ENCODE data around the gene CYS1.
"Not testable (repeated sequence)": the region's sequence is repeated elsewhere in the genome, so short reads cannot be mapped to it uniquely, and the experiment has no call there.

The CYS1 gene

DNA sequence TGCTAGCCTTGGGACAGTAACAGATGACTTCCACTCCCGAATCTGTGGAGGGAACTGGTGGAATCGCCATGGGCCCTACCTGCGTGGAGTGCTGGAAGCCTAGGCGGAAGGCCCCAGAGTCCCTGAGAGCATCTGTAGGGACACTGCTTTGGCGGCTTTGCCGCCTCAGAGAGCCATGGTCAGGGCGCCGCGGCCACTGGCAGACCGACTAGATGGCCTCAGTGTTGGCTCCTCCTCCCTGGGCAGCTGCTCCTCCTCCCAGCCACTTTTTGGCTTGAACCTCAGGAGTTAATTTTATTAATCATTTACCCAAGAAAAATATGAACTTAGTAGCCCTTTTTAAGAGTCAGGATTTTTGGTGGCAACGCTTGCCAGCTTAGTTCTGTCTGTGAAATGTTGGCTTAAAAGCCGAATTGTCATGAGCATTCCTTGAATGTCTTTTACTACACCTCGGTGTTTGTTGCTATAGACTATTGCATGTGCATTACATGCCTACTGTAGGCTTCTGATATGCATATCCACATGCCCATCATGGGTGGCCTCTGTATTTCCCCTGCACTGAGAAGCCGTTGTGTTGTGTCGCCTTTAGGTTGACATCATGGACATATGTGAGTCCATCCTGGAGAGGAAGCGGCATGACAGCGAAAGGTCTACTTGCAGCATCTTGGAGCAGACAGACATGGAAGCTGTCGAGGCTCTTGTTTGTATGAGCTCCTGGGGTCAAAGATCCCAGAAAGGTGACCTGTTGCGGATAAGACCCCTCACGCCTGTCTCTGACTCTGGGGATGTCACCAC lies 34.5 kb downstream of the CYS1 start:
- no peak for DNase-seq

DNA sequence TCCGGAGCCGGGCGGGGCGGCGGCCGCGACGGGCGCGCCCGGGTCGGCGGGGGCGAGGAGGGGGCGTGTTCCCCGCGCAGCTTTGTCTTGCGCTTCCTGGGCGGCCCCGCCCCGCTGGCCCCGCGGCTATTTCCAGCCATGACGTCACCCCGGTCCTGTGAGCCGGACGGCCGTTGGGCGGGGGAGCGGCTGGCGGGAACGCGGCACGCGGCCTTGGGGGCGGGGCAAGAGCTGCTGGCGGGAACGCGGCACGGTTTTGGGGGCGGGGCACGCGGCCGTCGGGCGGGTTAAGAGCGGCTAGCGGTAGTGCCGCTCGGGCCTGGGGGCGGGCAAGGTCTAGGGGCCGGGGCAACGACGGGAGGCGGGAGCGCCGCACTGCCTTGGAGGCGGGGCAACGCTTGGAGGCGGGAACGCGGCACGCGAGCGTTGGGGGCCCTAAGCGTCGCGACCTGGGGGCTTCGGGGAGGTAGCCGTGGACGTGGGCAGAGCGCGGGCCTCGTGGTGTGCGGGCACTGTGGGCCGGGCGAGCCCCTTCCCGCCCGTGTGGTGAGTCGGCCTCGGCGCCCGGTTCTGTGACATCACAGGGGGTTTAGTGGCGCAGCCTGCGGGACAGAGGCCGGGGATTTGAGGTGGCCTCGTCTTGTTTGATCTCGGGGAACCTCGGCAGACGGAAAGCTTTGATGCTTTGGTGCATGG lies 36.2 kb downstream of the CYS1 start:
- peak; percentile 99 for DNase-seq

DNA sequence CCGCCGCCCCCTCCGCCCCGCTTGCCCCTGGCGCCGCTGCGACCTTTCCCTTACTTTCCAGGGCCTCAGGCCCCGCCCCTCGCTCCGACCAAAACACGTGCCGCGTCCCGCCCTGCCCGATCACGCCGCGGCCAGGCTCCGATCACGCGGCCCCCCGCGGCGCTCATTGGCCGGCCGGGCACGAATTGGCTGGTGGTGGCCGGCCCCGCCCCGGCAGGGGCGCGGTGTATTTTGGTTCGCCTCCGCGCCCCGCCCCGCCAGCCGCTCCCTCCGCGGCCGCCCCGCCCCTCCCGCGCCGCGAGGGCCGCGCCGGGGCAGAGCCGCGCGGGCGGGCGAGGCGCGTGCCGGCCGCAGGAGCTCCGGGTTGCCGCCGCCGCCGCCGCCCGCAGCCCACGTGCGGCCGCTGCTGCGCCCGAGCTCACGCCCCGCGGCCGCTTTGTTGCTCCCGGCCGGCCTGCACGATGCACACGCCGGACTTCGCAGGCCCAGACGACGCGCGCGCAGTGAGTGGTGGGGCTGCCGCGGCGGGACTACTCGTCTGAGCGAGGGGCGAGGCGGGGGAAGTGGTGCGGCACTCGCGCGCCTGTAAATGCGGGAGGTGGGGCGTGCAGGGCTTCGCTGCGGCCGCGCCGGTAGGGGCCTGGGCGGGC lies 36.8 kb downstream of the CYS1 start, which contains the start of gene KLF11:
Gene KLF11 (plus strand): TSS at position 295 of the 650 bp plus-strand sequence. CDS start 167 bp downstream, at position 462.
- peak; percentile 95 for DNase-seq

DNA sequence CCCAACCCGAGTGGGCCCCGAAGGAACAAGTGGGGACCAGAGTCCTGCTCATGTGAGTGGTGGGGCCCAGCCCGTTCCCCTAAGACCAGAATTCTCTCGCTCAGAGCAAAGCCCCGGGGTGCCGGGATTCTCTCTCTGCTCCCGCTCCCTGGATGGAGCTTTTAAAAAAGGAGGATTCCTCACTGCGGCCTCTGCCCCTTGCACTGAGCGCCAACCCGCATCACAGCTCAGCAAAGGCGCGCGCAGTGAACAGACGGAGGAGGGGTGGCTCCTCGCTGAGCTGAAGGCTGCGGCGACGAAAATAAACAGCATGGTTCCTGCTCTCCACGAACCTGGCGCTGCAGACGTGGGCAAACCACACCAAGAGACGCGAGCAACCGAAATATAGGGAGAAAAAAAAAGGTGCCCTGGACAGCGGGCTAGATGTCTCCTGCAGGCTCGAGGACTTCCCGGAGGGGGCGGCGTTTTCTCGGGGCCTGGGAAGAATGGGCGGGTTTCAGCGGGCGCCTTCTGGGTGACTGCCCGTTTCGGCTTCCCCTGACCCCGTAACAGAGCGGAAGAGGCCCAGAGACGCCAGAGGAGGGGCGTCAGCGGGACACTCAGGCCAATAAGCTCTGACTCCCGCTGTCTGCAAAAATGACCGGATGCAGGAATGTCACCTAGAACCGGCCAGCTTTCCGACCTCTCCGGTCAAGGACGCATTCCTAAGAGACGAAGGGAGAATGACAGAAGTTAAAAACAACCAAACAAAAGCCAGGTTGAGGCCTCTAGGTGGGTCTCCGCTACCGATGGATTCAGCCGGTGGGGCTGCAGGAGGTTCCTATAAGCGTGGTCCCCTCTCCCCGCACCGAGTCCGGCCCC lies 37.7 kb downstream of the CYS1 start:
- DNase-seq = peak; percentile 90

DNA sequence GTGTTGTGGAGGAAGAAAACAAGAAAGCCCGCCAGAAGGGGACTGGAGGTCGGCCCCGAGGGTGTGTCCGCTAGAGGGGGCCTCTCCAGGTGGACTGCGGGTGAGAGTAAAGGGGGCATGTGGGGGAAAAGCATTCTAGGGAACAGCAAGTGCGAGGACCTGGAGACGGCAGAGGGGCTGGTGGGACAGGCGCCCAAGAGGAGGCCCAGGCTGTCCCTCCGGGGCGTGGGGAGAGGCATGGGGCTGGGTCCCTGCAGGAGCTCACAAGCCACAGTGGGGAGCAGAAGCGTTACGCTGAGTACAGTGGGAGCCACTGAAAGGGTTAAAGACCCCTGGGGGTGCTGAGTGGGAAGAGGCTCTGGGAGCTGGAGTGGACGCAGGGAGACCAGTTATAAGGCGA lies 38.5 kb downstream of the CYS1 start:
- DNase-seq = no peak

DNA sequence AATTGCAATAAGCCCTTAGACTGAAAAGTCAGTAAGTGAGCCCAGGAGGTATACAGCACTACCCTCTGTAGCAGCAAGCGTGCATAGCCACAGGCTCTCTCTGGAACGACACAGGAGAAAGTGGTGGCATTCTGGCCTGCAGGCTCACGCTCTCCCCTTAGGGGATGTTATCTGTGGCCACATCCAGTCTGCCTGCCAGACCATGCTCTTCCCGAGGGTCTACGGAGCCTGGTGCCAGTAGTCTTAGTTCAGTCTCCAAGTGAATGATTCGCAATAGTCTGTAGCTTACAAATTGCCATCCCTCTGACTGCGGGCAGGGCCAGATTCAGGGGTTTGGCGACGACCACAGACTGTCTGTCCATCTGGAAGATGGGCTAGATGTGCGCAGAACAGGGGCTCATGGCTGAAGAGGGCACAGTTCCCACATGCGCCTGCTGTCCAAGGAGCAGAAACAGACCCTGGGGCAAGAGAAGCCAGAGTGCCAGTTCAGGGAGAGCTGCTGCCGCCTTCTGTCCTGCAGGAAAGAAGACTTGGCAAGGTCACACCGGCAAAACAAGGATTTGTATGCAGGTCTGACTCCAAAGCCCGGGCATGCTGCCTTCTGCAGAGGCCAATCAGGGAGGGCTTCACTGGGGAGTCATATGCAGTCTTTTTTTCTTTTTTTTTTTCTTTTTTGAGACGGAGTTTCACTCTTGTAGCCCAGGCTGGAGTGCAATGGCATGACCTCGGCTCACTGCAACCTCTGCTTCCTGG lies 40.4 kb downstream of the CYS1 start:
- no peak for DNase-seq

DNA sequence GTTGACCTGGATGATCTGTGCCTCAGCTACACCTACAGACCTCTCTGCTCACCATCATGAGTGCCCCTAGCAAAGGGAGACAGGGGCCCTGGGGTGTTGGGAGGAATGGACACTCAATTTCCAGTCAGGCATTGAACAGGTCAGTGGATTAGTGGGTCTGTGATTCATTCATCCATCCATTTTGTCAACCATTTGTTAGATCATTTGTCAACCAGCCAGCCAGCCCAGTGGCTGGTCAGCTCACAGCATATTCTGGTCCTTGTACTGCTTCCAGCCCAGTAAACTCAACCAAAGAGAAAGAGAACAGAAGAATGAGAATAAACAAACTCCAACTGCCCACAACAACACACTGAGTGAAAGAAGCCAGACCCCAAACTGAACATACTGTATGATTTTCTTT lies 41.5 kb downstream of the CYS1 start:
- no peak for DNase-seq

DNA sequence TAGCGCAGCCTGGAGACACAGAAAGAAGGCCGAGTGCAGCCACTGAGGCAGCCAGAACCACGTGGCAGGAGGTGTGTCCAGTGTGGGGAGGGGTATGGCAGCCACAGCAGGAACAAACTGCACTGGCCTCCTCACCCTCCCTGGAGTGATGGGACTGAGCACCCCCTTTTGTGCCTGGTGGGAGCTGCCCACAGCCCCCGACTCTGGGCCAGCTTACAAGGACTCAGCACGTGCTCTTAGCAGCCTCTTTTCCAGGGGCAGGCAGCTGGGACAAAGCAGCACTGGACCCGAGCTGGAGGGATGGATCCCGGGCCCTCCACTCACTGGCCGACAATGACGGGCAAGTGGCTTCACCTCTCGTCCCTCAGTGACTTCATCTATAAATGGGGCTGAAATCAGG lies 42.1 kb downstream of the CYS1 start:
- DNase-seq = no peak

DNA sequence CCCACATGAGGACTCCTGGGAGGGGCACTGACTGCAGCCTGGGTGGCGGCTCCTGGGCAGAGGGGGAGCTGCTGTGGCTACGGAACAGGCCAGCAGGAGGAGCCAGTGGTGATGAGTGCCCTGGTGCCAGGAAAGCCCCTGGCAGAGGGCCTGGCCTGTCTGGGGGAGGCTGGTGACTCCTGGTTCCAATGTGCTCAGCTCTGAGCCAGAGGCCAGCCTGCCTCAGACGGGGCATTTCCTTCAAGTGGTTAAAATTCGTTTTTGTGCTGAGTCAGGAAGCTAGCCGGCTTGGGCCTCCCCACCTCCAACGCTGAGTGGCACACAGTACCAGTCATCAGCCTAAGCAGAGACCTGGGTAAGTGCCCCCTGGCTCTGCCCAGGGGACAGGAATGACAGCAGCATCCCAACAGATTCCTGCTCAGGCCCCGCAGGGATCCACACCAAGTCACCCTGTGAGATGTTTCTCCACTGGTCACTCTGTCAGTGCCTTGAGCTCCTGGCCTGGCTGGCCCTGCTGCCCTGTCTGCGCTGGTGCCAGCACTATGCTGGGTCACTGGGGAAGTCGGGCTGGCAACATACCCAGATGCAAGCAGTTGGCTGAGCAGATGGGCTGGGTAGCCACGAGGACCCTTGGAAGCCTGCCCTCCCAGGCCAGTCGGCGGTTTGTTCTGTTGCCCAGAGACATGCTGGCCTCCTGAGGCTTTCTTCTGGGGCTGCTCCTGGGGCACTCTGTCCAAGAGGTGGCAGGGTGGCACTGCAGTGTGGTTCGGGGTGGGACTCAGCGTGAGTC lies 43.9 kb downstream of the CYS1 start:
- peak; percentile 83 for DNase-seq

DNA sequence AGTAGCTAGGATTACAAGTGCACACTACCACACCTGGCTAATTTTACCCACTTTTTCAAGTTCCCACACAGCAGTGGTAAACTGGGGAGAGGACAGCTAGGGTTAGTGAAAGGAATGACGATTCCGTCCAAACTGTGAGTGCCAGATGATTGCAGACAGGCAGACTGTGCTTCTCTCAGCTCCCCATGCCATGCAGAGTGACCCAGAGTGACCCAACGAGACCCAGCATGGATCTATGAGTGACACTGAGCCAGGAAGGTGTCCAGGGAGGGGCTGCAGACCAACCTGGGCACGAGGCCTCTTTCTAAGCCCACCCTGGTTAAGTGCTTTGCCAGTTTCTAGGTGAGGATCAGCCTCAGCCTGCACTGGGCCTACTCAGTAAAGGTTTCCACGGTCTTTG lies 44.6 kb downstream of the CYS1 start:
- DNase-seq = no peak

DNA sequence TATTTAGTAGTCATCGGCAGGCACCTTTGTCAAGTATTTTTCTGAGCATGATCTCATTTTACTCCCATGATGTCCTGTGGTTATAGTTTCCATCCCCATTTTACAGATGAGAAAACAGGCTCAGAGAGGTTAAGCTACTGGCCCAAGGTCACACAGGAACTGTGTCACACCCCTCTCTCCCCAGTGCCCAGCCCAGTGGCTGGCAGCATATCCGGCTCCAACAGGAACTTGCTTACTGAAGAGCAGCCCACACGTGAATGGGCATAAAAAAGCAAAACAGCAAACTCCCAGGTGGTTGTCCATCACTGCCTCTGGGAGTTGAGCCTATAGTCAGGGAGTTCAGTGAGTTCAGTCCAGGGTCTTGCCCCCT lies 45.2 kb downstream of the CYS1 start:
- no peak for DNase-seq

DNA sequence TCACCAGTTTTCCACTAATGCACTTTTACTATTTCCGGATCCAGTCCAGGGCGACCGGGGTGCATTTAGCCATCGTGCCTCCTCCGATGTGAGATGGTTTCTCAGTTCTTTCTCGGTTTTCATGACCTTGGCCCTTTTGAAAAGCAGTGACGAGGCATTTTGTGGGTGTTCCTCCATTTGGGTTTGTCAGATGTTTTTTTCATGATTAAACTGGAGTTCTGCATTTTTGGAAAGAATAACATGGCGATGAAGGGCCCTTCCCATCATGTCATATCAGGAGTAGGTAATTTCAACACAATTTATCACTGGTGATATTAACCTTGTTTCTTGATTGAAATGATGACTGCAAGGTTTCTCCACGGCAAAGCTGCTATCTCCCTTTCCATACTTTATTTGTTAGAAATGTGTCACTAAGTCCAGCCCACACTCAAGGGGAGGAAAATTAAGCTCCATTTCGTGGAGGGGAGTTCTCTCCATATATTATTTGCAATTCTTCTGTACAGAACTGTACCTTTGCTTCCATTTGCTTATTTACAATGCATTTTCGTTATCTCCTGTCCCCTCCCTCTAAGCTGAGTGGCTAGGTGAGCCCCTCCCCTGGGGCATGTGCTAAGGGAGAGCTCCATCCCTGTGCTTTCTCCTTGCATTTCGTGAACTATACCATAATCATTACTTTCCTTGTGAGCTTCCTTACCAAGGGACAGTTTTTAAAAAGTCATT lies 45.7 kb downstream of the CYS1 start:
- no peak for DNase-seq

DNA sequence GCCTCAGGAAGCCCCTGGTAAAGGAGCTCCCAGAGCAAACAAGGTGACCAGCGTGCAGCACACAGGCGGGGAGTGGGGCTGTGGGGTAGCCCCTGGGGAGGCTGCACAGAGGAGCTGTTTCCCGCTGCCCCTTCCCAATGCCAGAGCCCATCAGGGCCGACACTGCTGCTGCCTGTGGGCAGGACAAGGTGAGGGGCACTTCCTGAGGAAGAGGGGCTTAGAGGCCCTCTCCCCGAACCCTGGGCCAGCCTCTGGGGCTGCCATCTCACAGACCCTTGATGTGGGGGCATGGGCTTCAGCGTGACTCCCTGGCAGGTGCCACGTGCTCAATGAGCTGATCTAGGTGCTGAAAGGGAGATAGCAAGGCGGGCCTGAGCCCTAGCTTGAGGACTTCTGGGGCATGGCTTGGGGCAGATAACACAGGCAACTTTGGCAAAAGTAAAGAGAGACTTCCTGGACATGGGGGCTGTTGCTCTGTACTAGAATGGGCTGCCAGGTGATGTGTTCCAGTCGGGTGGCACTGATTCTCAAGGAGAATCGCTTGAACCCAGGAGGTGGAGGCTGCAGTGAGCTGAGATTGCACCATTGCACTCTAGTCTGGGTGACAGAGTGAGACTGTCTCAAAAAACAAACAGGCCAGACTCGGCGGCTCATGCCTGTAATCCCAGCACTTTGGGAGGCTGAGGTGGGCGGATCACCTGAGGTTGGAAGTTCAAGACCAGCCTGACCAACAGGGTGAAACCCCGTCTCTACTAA lies 46.8 kb downstream of the CYS1 start:
- no peak for DNase-seq

DNA sequence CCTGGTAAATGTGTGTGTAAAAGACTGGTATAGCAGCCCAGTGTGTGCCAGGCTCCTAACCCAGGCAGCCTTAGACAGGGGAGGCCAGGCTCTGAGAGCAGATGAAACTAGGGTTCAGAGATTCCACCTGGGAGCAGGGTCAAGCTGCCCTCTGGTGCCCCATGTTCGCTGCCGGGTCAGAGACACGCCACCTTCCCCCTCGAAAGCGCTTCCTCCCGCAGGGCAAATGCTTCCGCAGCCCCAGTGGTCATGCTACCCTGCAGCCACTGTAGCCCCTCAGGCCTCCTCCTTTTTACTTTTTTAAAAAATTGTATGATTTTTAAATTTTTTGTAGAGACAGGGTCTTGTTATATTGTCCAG lies 47.5 kb downstream of the CYS1 start:
- no peak for DNase-seq

DNA sequence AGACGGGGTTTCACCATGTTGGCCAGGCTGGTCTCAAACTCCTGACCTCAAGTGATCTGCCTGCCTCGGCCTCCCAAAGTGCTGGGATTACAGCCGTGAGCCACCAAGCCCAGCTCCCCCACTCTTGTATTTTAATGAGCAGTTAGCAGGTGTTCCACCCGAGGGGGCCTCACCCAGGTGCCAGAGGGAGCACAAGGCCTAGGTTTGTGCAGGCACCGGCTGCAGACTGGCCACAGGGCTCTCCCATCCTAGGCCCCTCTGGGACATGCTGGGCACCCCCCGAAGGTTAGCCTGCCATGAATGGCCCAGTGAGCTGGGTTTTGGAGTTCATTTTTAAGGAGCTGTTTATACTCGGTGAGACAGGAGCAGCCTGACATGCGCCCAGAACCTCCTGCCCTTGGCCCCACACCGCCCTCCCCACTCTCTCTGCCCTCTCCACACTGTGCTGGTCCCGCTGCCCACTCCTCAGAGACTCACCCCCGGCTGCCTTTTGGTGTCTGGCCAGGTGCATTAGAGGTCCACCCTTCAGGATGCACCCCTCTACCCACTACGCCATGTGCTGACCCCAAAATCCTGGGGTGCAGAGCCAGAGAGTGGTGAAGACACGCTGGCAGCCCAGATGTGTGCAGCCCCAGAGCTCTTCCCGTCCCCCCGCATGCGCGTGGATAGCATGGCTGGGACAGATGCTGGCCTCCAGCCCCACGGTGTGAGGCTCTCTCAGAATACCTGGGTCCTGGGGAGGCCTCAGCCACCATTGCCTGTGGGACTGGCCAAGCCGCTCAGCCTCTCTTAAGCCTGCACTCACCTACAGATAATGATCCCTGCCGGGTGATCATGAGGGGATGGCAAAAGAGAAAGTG lies 48.1 kb downstream of the CYS1 start:
- DNase-seq = peak; percentile 13

DNA sequence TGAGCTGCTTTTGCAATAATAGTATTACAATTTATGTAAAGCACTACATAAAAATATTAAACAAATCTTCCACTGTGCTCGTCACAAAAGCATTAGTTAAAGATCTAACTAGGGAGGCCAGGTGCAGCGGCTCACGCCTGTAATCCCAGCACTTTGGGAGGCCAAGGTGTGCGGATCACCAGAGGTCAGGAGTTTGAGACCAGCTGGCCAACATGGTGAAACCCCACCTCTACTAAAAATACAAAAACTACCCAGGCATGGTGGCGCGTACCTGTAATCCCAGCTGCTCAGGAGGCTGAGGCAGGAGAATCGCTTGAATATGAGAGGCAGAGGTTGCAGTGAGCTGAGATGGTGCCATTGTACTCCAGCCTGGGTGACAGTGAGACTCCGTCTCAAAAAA lies 49.4 kb downstream of the CYS1 start:
- not testable (repeated sequence) for DNase-seq

DNA sequence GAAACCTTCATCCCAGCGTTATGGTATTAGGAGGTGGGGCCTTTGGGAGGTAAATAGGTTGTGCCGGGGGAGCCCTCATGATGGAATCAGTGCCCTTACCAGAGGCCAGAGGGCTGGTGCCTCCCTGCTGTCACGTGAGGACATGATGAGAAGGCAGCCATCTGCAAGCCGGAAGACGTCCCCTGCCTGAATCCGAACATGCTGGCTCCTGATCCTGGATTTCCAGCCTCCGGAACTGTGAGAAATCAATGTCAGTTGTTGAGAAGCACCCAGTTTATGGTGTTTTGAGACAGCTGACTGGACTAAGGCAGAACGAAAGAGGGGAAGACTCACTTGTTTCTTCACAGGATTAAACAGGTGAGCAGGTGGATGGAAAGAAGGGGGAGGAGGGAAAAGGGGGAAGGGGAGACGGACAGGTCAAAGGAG lies 49.9 kb downstream of the CYS1 start:
- no peak for DNase-seq

DNA sequence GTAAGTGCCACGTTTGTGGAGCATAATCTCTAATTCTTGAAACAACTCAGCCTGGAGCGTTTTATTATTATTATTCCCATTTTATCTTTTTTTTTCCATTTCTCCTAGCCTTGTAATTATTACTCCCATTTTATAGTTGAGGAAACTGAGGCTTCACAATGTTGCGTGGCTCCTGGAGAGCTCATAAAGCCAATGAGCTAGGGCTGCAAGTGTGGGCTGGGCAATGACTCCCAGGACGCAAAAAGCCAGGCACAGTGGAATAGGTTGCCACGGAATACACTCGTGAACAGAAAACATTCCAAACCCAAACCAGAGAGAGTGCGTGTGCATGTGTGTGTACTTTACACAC lies 50.4 kb downstream of the CYS1 start:
- DNase-seq = no peak

All from femur (tissue), 1 donor.